Measurements from ENCODE around the gene GTF2IRD2. TPM values are rescaled to one million over a fixed set of nuclear protein-coding genes. Genes with fewer than 3 reads are reported as not detected.
"Not testable (repeated sequence)": the region's sequence is repeated elsewhere in the genome, so short reads cannot be mapped to it uniquely, and the experiment has no call there.

The GTF2IRD2 gene
- total RNA-seq, 1 donor from 2014 or later: 16.5 TPM

GRCh38 chr7:74788369-74789150 lies 62.8 kb downstream of the GTF2IRD2 start:
- intact Hi-C loops (cut with micrococcal nuclease): not testable (repeated sequence)

- intact Hi-C loops (cut with micrococcal nuclease): not testable (repeated sequence)
Measured at GRCh38 chr7:74783595-74783994, 67.8 kb downstream of the GTF2IRD2 start.

GRCh38 chr7:74781746-74782145 lies 69.7 kb downstream of the GTF2IRD2 start:
- intact Hi-C loops (cut with micrococcal nuclease): not testable (repeated sequence)

GRCh38 chr7:74779053-74779452 lies 72.4 kb downstream of the GTF2IRD2 start:
- intact Hi-C loops (cut with micrococcal nuclease): not testable (repeated sequence)

- intact Hi-C loops (cut with micrococcal nuclease): not testable (repeated sequence)
Measured at GRCh38 chr7:74775111-74775510, 76.3 kb downstream of the GTF2IRD2 start.

- intact Hi-C loops (cut with micrococcal nuclease): not testable (repeated sequence)
Measured at GRCh38 chr7:74773760-74774750, 77.3 kb downstream of the GTF2IRD2 start, which contains the start of gene NCF1. NCF1 (plus strand) TSS chr7:74774011; CDS start chr7:74774032, 21 bp downstream.

GRCh38 chr7:74772093-74772492 lies 79.3 kb downstream of the GTF2IRD2 start:
- intact Hi-C loops (cut with micrococcal nuclease): not testable (repeated sequence)

- intact Hi-C loops (cut with micrococcal nuclease): not testable (repeated sequence)
Measured at GRCh38 chr7:74770062-74770461, 81.3 kb downstream of the GTF2IRD2 start.

- intact Hi-C loops (cut with micrococcal nuclease): not testable (repeated sequence)
Measured at GRCh38 chr7:74766991-74767390, 84.4 kb downstream of the GTF2IRD2 start.

GRCh38 chr7:74766509-74766908 lies 84.9 kb downstream of the GTF2IRD2 start:
- intact Hi-C loops (cut with micrococcal nuclease): not testable (repeated sequence)

- intact Hi-C loops (cut with micrococcal nuclease): not testable (repeated sequence)
Measured at GRCh38 chr7:74765205-74765918, 86.0 kb downstream of the GTF2IRD2 start.

GRCh38 chr7:74758982-74759381 lies 92.4 kb downstream of the GTF2IRD2 start:
- intact Hi-C loops (cut with micrococcal nuclease): not testable (repeated sequence)

GRCh38 chr7:74758268-74758667 lies 93.1 kb downstream of the GTF2IRD2 start:
- intact Hi-C loops (cut with micrococcal nuclease): not testable (repeated sequence)

- intact Hi-C loops (cut with micrococcal nuclease): not testable (repeated sequence)
Measured at GRCh38 chr7:74756673-74757072, 94.7 kb downstream of the GTF2IRD2 start.

GRCh38 chr7:74753921-74754482 lies 97.4 kb downstream of the GTF2IRD2 start:
- intact Hi-C loops (cut with micrococcal nuclease): not testable (repeated sequence)

Other genes starting within 250 kb of the GTF2IRD2 start
- 148 and 152 TPM in 2 replicates for gene GTF2I, start 193.9 kb downstream of the GTF2IRD2 start, total RNA-seq
- gene NCF1, start 77.6 kb downstream of the GTF2IRD2 start, total RNA-seq: 0.96 and 1.4 TPM in 2 replicates
- gene CASTOR2, start 113.1 kb upstream of the GTF2IRD2 start, total RNA-seq: 3.2 TPM in 2 replicates
- gene RCC1L, start 222.2 kb upstream of the GTF2IRD2 start, total RNA-seq: 42.9 and 44.1 TPM in 2 replicates
- gene GTF2IRD2B, start 241.0 kb upstream of the GTF2IRD2 start, total RNA-seq: 18.8 and 19.5 TPM in 2 replicates

Measured in T-helper 1 cell treated with Interleukin-12 subunit alpha and Interleukin-12 subunit beta and Interleukin-4 antibody, amounts not matched to agents 30 ng/mL and 1 ng/mL, for 36 hours (primary cell).